ENCODE data around the gene GSPT1. TPM values are rescaled to one million over a fixed set of nuclear protein-coding genes. Genes with fewer than 3 reads are reported as not detected.
"Not testable (repeated sequence)": the region's sequence is repeated elsewhere in the genome, so short reads cannot be mapped to it uniquely, and the experiment has no call there.

The GSPT1 gene
- total and polyA plus RNA-seq, 9 of the 15 experiments (the other 6 are each of a cell fraction or from before 2014, with no cell fraction given), result 63.8 to 269 (median 148) TPM

DNA sequence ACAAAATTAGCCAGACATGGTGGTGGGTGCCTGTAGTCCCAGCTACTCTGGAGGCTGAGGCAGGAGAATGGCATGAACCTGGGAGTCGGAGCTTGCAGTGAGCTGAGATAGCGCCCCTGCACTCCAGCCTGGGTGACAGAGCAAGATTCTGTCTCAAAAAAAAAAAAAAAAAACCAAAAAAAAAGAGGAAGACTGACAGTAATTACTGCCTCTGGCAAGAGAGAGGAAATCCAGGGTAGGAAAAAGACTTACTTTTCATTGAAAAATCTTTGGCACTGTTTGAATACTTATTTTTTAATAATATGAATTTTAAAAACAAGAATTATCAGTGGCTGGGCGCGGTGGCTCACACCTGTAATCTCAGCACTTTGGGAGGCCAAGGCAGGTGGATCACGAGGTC, 46.7 kb upstream of the GSPT1 start:
- in situ Hi-C loops (cut with MboI); H3K27ac ChIP-seq (ENCODE audit: extremely low read depth, low read depth, low read length); BruUV-seq (replicated peaks); H3K4me2 ChIP-seq (ENCODE audit: insufficient read depth, low read length); H3K79me2 ChIP-seq (ENCODE audit: control insufficient read depth, insufficient read depth, low read length); ATAC-seq; POLR2A ChIA-PET; intact Hi-C loops (cut with micrococcal nuclease); DNase-seq (ENCODE audit: extremely low read depth in 1 of 4, low spot score in 3 of 4); H3K4me3 ChIP-seq; FAIRE-seq; H3K9ac ChIP-seq (ENCODE audit: insufficient read depth in 1 of 2, low read depth in 2 of 2, low read length in 2 of 2); H3K27me3 ChIP-seq (ENCODE audit: control insufficient read depth in 2 of 2, insufficient read depth in 2 of 2, low read length in 2 of 2); H4K20me1 ChIP-seq (replicated peaks; ENCODE audit: control insufficient read depth, insufficient read depth, low read length); H3K9me3 ChIP-seq (replicated peaks; ENCODE audit: control insufficient read depth, insufficient read depth, low read depth, low read length); H2AFZ ChIP-seq (ENCODE audit: low read depth, low read length); H3K36me3 ChIP-seq (ENCODE audit: control insufficient read depth, insufficient read depth, low read length); H3K9me1 ChIP-seq (ENCODE audit: control insufficient read depth, insufficient read depth, low read length): not testable (repeated sequence)
- TF ChIP-seq ZNF384 (IDR thresholded peaks at IDR 0.05; ENCODE audit: low read depth, low read length), result peak; percentile 61; the same call in 1 of the 2 replicates
- TF ChIP-seq, protein P1, sequence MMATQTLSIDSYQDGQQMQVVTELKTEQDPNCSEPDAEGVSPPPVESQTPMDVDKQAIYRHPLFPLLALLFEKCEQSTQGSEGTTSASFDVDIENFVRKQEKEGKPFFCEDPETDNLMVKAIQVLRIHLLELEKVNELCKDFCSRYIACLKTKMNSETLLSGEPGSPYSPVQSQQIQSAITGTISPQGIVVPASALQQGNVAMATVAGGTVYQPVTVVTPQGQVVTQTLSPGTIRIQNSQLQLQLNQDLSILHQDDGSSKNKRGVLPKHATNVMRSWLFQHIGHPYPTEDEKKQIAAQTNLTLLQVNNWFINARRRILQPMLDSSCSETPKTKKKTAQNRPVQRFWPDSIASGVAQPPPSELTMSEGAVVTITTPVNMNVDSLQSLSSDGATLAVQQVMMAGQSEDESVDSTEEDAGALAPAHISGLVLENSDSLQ (IDR thresholded peaks at IDR 0.05), result peak; percentile 45; the same call in 1 of the 2 replicates
- 49% methylated on average over 4 of the region's 5 CpGs for WGBS (ENCODE audit: insufficient coverage, low coverage, missing lambda C conversion rate)
- CTCF ChIA-PET (ENCODE audit: low intra/inter-chr PET ratio), result interaction anchor here (0.7 kb wide), 1 partner anchor 106 kb away, joined by 5 read pairs; no protein-coding TSS in a partner anchor
- H3K4me1 ChIP-seq (replicated peaks in 1 of 2; ENCODE audit: control insufficient read depth in 2 of 2, insufficient read depth in 2 of 2, low read length in 2 of 2), result peaks cover 0 to 12% of the 10 kb centered on the region in 2 experiments; a peak in 2 of 5 replicates

GRCh38 chr16:11957591-11958395, 42.0 kb upstream of the GSPT1 start:
- DNase-seq (ENCODE audit: extremely low read depth in 1 of 4, low spot score in 3 of 4) (no peak), ATAC-seq (no peak), FAIRE-seq (no peak)
- ChIA-PET CTCF (ENCODE audit: low intra/inter-chr PET ratio) (no interaction called here), POLR2A (interaction anchor here (0.8 to 1.7 kb wide), 6 partner anchors 9 to 42 kb away, joined by 3 to 5 read pairs (median 4); partner anchors contain the start of genes GSPT1 and SNX29)
- Histone ChIP-seq H2AFZ (ENCODE audit: low read depth, low read length) (no peak overlapping the region), H3K27me3 (ENCODE audit: control insufficient read depth in 2 of 2, insufficient read depth in 2 of 2, low read length in 2 of 2) (no peaks in the 10 kb centered on the region), H4K20me1 (replicated peaks; ENCODE audit: control insufficient read depth, insufficient read depth, low read length) (no peaks in the 10 kb centered on the region), H3K36me3 (ENCODE audit: control insufficient read depth, insufficient read depth, low read length) (no peaks in the 10 kb centered on the region), H3K4me2 (ENCODE audit: insufficient read depth, low read length) (no peak overlapping the region), H3K4me1 (replicated peaks in 1 of 2; ENCODE audit: control insufficient read depth in 2 of 2, insufficient read depth in 2 of 2, low read length in 2 of 2) (peaks cover 0 to 7% of the 10 kb centered on the region in 2 experiments; a peak in 2 of 5 replicates), H3K9ac (ENCODE audit: insufficient read depth in 1 of 2, low read depth in 2 of 2, low read length in 2 of 2) (no peak overlapping the region), H3K9me3 (replicated peaks; ENCODE audit: control insufficient read depth, insufficient read depth, low read depth, low read length) (no peaks in the 10 kb centered on the region), H3K9me1 (ENCODE audit: control insufficient read depth, insufficient read depth, low read length) (no peaks in the 10 kb centered on the region), H3K4me3 (no peak overlapping the region), H3K79me2 (ENCODE audit: control insufficient read depth, insufficient read depth, low read length) (no peaks in the 10 kb centered on the region), H3K27ac (ENCODE audit: extremely low read depth, low read depth, low read length) (no peak overlapping the region)
- in situ Hi-C loops (cut with MboI), result no loop called here
- intact Hi-C loops (cut with micrococcal nuclease), result no loop called here
- TF ChIP-seq SFPQ (IDR thresholded peaks at IDR 0.05; ENCODE audit: low read depth, low read length) (no peak), ZNF3 (CRISPR knock-in tag; IDR thresholded peaks at IDR 0.05) (no peak), ZNF384 (IDR thresholded peaks at IDR 0.05; ENCODE audit: low read depth, low read length) (no peak), ZNF668 (CRISPR knock-in tag; IDR thresholded peaks at IDR 0.05) (no peak), RBM25 (IDR thresholded peaks at IDR 0.05; ENCODE audit: low read depth, low read length, severe bottlenecking) (no peak), ZBTB12 (CRISPR knock-in tag; IDR thresholded peaks at IDR 0.05) (no peak), SMAD4 (CRISPR knock-in tag; conservative IDR thresholded peaks at IDR 0.05) (no peak)
- 54% methylated on average over 10 of the region's 10 CpGs for WGBS (ENCODE audit: insufficient coverage, low coverage, missing lambda C conversion rate)
- no TSS peak for BruUV-seq (replicated peaks)

Measured in K562 (cell line).